ENCODE data around the gene C1orf50.
A peak's percentile ranks its signal among the peaks of the same experiment; 100 is the strongest.
"Not testable (repeated sequence)": the region's sequence is repeated elsewhere in the genome, so short reads cannot be mapped to it uniquely, and the experiment has no call there.

Gene C1orf50

DNA sequence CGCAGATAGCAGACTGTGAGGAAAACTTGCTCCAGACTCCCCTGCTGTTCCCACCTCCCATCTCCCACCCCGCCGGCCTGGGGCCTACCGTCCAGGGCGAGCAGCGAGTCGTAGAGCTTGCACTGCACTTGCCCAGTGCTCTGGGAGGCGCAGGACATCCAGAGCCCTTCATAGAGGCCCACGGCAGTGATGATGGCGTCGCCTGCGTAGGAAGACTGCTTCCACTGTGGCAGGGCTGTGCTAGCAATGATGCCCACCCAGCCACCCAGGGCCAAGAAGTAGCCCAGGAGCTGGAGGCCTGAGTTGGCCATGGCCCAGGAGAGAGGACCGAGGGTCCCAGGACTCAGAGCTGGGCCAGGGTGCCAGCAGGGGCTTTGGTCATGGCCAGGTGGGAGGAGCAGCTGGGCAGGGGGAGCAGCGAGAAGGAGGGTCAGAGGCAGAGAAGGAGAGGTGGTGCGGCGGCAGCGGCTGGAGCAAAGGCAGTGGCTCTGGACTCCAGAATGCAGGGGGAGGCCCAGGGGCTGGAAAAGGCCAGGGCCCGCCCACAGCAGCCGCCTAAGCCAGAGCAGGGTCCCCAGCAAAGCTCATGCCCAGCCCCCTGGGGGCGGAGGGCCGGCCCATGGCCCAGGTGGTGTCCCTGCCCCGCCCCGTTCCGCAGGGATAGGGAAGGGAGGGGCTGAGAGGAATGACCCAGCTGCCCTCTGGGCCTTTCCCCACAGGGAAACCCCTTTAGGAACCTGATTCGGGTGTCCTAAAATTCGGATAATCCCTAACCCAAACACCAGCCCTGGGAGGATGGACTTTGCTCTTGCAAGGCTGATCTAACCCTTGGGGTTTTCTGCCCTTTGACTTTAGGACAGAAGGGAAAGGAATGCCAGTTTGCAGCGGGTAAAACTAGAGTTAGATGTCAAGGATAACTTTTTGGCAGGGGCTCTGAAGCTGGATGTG is 27.0 kb upstream of the C1orf50 start, which contains the start of gene CLDN19:
Gene CLDN19 (minus strand): TSS at position 484 of the 948 bp plus-strand sequence. CDS start 173 bp downstream, at position 311.
- no peak for DNase-seq

DNA sequence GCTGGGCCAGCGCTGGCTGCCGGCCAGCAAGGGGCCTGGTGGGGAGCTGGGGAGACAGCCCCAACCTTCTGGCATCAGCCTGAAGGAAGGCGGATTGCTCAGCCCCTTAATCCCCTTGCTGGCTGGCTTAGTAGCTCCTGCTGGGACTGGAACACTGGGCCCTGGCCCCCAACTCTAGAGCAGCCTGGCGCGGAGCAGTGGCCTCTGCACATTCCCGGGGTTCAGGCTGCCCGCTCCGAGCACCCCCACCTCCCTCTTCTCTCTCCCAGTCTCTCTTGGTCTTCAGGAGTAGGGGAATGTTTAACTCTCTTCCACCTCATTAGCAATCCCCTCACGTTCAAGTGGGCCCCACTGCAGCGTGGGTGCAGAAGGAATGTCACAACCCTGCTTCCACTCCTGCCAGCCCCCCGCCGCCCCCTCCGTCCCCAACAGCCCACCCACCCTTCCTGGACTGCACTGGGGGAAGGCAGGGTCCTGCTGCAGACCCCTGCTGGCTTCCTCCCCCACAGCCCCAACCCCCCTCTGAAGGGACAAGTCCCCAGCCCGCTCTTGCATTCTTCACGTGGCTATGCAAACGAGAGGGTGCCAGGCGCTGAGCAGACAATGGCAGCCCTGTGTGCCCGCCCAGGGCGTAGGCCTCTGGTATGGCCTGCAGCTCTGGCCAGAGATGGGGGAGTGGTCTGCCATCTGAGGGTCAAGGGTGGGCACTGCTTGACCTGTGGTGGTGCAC is 26.0 kb upstream of the C1orf50 start:
- no peak for DNase-seq

DNA sequence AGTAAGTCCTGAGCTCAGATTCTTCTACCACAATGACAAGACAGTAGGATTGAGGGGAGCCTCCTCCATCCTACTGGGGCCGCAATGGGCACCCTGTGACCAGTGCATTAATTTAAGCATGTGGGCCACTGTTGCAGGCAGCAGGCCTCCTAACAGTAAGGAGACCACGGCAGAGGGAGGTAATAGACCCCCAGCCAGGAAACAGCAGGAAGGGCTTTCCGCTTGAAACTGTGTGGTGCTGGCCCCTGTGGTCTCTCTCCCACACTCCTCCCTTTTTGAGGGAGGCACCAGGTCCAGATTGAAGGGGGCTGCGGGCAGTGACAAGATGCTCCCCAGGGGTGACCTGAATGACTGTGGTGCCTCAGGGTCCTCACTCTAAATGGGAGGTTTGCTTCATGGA is 25.3 kb upstream of the C1orf50 start:
- no peak for DNase-seq

DNA sequence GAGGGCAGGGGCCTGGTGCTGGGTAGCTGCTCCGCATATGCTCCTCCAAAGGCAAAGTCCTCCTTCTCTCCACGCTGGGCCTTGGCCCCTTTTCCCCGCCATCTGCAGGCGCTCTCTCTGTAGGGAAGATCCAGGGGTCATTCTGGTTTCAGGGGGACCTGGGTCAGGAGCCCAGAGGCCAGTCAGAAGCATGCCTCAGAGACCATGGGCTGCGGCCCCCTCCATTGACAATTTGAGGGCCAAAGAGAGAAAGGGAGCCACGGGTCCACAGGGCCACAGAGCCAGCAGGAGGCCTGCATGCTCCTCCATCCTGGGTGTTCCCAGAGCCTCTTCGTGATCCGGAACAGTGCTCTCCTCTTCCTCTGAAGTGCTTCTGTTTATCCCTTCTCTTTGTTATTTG is 24.9 kb upstream of the C1orf50 start:
- DNase-seq, result no peak

DNA sequence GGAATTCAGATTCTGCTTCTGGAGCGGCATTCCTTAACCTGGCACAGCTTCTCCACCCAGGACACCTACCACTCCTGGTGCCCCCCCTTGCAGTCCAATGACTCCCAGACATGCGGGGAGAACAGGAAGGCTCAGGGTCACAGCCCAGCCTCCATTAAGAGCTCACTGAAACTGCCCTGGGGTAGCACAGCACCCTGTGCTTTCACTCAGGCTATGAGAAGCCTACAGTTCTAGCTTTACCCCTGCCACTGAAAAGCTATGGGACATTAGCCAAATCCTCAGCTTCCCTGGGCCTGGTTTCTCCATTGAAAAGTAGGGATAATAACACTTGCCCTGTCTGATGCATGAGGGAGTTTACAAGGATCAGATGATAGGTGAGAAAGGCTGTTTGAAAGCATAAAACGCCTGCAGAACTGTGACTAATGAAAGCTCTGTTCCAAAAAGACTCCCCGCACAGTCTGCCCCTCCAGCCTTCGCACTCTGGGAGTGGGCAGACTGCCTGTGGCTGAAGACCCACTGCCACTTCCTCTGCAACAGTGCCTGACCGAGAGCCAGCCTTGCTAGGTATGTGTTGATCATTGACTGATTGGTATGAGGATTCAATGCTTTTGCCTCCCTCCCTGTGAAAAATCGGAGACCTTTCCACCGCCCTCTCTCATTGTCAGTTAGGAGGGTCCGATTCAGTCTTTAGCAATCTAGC is 24.3 kb upstream of the C1orf50 start:
- no peak for DNase-seq

DNA sequence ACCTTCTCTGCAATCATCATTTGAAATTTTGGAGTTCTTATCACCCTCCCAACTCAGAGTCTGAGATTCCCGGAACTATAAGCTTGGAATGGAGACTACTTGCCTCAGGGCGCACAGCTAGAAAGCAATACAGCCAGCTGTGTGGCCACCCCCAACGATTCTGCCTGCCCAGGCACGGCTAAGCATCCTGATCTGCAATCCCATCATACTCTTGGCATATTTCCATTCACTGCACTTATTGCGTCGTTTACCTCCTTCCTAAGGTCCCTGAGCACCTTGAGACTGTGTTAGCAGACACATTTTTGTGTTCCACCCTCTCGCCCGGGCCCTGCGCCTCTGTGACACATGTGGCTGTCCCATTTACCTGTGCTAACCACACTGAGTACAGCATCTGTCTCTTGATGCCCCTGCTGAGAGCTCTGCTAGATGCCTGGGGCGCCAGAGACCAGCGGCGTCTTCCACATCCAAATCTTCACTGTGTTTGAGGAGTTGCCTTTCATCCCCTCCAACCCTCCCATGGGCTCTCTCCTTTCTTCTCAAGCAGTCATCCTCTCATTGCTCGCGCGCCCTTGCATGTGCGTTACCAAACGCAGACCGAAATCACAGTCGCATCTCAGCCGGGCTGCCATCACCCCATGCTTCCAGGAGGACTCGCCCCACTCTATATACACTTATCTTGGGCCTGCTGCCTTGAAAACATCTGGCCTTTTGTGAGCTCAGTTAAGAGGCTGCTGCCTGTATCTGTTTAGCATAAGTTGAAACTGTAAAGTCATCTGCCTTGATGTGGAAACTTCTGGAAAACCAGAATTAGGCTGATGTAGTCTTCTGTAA is 23.5 kb upstream of the C1orf50 start:
- DNase-seq, result peak in 1 of 3 experiments; percentile 36

DNA sequence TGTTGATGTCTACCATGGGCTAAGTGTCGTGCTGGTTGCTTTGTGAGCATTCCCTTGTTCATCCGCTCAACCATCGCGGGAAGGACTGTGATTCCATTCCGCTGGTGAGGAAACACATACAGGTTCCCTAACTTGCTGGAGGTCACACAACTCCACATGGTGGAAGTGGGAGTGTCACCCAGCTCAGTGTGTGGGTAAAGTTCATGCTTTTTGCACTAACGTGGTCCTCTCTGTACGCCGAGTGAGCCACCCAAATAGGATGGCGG is 23.0 kb upstream of the C1orf50 start:
- DNase-seq, result no peak

DNA sequence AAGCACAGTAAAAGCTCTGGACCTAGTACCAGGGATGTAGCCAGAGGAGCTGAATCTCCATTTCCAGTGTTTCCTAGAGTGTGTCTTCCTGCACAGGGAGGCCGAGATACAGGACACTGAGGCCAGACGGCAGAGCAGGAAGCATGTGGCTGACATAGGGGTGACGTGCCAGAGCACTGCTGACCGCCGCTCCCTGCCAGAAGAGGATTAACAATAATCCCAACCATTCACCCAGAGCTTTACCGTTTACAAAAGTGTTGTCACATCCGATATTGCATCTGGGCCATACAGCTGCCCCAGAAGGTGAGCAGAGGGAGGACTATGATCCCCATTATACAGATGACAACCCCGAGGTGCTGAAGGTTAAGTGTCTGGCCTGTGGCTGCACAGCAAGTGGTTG is 21.2 kb upstream of the C1orf50 start:
- DNase-seq, result no peak

DNA sequence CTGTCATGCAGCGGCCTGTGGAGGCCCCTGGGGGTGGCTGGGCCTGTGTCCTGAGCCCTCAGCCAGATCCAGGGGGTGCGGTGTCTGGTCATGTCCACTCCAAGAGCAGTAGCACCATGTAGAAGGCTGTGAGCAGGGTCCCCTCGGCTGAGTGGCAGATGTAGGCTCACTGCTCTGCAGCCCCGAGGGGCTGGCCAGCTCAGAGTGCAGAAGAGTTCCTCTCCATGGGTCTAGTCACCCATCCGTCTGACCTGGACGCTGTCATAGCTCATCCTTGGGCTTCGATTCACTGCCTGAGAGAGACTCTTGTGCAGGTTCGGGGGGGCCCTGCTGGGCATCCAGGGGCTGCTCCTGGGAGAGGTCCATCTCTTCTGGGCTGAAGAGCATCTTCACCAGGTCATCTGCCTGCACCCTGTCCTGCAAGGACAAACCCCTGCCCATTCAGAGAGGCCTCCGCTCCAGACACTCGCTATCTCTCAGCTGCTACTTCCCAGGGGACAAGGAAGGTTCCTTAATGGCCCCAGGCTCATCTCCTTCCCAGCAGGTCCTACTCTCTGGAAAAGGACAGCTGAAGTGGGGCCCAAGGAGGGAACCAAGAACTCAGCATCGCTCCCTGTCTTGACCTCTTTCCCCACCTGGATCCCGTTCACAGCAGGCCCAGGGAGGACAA is 20.5 kb upstream of the C1orf50 start:
- DNase-seq, result no peak

DNA sequence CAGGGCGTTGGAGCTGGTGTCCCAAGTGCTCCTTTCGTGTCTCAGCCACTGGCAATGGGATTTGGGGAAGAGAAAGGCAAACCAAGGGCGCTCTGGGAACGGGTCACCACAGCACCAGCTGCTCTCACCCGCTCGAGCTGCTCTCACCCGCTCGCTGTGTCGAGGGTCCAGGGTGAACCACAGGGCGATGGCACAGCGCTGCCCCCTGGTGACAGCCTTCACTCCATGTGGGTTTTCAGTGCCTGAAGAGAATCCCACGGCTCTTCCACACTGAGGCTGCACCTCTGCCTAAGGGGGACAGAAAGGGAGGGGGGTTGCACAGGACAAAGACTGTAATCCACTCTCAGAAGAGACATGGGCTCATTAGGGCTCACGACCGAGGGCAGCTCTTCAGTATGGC is 19.9 kb upstream of the C1orf50 start:
- DNase-seq, result peak; percentile 16 to 43 (median 34)

DNA sequence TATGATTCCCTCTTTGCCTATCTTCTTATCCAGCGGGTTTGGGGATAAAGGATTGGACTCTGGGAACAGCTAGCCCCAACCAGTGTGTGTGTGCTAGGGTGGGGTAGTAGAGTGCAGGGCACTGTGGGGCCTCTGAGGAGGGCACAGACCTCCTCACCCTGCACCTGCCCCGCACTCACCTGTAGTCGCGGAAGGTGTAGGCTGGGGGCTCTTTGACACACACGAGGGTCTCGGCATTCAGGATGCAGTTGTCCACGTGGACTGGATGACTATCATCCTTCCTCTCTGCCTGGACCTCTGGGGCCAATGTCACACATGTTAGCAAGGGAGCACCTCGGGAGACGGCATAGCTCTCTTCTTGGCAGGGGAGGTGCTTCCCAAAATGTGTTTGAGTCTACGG is 19.0 kb upstream of the C1orf50 start:
- no peak for DNase-seq

DNA sequence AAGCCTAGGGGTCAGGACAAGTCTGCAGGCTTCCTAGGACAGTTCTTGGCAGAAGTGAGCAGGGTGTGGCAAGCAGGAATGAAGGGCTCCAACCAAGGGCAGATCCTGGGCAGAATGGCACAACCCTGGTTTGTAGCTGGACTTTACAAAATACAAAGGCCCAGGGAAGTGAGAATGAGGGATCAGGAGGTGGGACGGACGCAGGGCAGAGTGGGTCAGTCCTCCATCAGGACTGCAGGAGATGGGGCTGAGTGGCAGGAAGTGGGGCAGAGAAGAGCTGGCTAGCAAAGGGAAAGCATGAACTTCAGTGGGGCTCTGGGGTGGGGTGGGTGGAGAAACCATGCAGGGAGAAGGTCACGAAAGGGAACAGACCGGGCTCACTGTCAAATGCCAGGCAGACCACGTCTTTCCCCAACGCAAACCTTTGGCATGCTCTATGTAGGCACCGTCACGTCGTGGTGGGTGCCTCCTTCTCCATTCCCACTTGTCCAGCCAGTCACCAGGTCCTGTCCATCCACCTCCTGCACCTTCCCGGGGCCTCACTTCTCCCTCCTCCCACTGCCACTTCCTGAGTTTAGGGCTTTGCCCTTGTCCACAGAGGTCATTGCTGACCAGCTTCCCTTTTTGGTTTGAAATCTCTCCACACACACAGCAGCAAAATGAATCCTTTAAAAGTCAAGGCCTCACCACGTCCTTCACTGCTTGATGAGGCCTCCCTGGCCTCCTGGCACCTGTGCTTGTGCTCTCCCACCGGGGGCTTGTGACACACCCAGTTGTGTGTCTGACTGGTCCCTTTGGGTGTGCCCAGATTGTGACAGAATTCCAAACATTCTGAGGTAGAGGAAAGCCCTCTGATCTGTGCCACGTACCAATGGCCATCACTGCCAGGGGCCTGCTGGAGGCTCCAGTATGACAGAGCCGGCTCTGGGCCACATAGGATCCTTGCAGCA is 18.3 kb upstream of the C1orf50 start:
- no peak for DNase-seq

DNA sequence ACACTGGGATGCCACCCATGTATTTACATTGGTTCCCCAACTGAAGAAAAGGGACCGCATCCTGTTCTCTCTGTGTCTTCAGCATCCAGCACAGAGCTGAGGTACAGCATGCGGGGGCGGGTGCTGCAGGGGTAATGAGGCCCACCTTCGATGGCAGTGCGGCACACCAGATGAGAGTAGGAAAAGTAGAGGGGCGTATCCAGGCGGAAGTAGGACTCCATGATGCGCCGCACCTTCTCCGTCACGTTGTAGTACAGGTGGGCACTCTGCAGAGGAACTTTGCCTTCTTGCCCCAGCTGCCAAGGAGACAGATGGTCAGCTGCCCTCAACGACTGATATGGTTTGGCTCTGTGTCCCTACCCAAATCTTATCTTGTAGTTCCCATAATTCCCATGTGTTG is 17.0 kb upstream of the C1orf50 start:
- no peak for DNase-seq

DNA sequence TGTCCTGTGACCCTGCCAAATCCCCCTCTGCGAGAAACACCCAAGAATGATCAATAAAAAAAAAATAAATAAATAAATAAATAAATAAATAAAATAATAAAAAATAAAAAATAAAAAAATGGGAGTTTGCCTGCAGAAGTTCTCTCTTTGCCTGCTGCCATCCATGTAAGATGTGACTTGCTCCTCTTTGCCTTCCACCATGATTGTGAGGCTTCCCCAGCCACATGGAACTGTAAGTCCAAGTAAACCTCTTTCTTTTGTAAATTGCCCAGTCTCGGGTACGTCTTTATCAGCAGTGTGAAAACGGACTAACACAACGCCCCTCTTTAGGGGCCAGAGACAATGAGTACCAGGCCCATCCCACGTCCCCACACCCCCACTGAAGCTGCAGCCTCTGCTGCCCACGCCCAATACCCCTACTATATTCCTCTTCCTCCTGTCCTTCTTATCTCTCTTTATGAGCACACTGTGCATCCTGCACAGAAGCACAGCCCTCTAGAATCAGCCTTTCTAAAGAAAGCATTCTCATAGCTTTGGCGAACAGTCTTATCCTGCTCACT is 15.5 kb upstream of the C1orf50 start:
- not testable (repeated sequence) for DNase-seq

DNA sequence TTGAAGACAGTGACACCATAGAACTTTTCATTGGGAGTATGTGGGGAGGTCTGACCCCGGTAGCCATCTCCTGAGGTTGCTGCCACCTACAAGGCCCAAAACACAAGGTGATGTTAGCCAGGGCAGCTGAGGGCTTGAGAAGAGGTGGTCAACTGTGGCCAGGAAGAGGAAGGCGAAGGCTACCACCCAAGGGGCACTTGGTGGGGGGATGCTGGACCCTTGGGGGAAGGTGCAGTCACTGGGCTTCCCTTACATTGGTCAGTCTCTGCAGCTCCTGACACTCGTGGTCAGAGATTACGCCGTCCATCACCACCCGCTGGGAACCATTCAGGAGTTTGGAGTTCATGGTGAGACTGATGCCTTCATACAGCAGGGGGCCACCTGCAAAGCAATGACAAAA is 14.8 kb upstream of the C1orf50 start:
- no peak for DNase-seq

DNA sequence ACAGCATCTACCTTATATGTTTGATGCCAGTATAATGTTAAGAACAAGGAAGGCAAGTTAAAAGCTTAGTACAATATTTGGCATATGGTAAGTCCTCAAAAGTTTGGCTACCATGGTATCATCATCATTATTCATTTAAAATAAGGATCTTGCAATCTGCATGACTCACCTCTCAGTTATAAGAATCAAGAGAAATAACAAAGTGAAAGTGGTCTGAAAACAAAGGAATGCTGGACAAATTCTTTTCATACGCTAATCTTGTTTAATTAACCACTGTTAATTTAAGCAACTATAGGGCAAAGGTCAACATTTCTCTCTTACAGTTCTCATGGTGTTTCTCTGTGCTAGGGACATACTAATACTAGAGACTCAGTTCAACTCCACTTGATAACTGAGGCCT is 14.0 kb upstream of the C1orf50 start:
- DNase-seq, result no peak

DNA sequence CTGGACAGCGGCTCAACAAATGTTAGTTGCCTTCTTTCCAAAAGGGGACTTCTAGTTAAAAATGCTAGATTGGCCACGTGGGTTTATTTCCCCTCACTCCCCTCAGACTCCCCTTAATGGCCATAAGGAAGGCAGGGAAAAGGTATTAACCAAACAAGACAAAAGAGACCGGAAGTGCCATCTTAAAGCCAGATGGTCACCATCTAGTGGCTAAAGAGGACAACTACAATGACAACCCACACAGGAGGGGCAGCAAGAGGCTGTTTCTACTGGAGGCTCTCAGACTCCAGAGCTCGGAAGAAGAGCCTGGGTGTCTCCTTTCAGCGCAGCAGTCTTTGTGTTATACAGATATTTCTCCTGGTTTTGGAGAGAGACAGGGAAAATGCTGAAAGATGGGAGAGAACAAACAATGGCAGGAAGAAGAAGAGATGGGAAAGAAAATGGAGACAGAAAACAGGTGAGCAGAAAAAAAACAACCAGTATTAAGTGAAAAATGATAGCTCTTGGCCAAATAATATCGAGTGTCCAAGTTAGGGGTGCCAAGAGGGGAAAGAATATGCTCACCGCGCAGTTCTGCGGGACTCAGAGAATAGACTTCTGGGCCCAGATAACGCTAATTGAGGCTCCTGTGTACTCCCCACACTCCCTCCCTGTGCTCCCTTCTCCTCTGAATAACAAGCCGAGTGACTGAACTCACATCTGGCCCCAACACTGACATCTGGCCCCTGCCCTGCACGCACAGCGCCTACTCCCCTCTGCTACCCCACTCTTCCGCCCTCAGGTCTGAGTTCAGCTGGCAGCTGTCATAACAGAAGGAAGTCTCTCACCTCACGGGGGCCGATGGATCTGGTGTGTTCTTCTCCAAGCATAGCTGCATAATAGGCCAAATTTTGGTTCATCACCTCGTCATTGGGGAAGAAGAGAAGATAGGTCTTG is 9.8 kb upstream of the C1orf50 start:
- DNase-seq, result peak; percentile 34 to 76 (median 52)

DNA sequence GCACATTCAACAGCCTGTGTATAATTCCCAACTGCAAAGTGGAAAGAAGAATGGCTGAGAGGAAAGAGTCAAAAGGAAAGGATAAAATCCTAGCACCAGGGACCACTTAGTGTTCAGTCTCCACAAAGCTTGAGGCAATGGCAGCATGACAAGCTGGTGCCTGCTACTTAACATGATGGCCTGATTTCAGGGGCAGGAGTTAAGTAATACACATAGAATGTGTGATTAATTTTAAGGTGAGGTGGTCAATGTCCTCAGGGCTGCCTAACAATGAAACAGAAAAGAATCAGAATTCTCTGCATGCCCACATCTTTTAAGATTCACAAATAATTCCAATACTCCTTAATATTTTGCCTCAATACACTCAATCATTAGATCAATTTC is 9.2 kb upstream of the C1orf50 start:
- DNase-seq, result no peak

DNA sequence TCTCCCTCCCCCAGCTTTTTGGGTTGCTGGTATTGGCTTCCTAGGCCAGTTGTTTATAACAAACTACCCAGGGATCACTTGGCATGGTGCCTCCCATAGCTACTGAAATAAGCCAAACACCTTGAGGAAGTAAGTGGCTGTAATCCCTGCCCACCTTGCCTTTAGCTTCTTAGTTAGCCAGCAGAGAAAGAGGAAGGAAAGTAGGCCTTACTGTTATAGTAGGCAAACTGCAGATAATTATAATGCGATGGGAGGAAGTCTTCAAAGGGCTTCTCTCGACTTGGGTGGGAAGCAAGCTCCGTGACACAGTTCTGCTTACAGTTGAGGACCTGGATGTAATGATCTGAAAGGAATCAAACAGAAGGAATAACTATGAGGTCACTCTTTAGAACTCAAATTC is 8.4 kb upstream of the C1orf50 start:
- no peak for DNase-seq

DNA sequence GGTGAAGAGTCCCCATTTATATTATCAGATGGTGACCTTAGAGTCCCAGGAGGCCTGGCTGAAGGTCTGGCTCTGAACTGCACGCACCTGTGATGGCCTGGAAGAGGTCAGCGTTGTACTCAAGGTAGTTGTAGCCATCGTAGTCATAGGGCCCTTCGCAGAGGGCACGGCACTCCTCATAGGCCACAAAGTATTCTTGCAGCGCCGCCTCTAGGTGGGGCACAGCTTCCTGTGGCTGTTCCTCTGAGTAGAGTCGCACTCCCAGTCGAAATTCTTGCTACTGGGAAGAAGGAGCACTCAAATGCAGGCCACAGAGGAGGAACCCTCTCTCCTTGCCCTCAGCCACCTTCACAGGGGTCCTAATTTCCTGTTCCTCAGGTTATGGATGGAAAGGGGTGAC is 7.9 kb upstream of the C1orf50 start:
- DNase-seq, result no peak

Data from NCI-H1417 (cell line).